ENCODE measurements around the gene RNF31. TPM values are rescaled to one million over a fixed set of nuclear protein-coding genes. Genes with fewer than 3 reads are reported as not detected.
A peak's percentile ranks its signal among the peaks of the same experiment; 100 is the strongest.

RNF31 gene
- total and polyA plus RNA-seq, 2 of the 13 experiments (the other 11 are each of a cell fraction or from before 2014, with no cell fraction given), result 48.2 to 86.8 TPM

GRCh38 chr14:24114532-24115421 is 32.5 kb upstream of the RNF31 start, which contains the start of the genes DCAF11 and NRL (continued):
- TF ChIP-seq CEBPB (IDR thresholded peaks at IDR 0.05; ENCODE audit: borderline replicate concordance, low read depth, low read length) (peak; percentile 83; the same call in 1 of the 2 replicates), MAX (IDR thresholded peaks at IDR 0.05) (no peak), E2F1 (CRISPR knock-in tag; IDR thresholded peaks at IDR 0.05) (peak; percentile 86), CTCF (CRISPR knock-in tag; IDR thresholded peaks at IDR 0.05) (peak; percentile 50), ZNF280B (CRISPR knock-in tag; IDR thresholded peaks at IDR 0.05; ENCODE audit: borderline replicate concordance) (peak; percentile 99), ZNF101 (CRISPR knock-in tag; IDR thresholded peaks at IDR 0.05; ENCODE audit: borderline replicate concordance, low read depth) (no peak), ZNF547 (CRISPR knock-in tag; IDR thresholded peaks at IDR 0.05) (peak; percentile 98), ZNF784 (CRISPR knock-in tag; IDR thresholded peaks at IDR 0.05; ENCODE audit: borderline replicate concordance) (peak; percentile 97), SOX5 (CRISPR knock-in tag; IDR thresholded peaks at IDR 0.05; ENCODE audit: borderline replicate concordance) (peak; percentile 79), ZNF343 (CRISPR knock-in tag; IDR thresholded peaks at IDR 0.05) (peak; percentile 97), HOXD1 (CRISPR knock-in tag; IDR thresholded peaks at IDR 0.05) (peak; percentile 100), NFAT5 (CRISPR knock-in tag; IDR thresholded peaks at IDR 0.05) (peak; percentile 90)

All from HepG2 (cell line).